Spleen (tissue), 13 donors: ENCODE measurements around the gene FAM78B. TPM values are rescaled to one million over a fixed set of nuclear protein-coding genes. Genes with fewer than 3 reads are reported as not detected.

ENCODE experiments used
- DNase-seq: peaks from one replicate; pipeline ENCODE4 v3.0.0-alpha.2; 2020
- H3K27ac ChIP-seq, 8 donors: fragments of 200-600 bp; sonication (generic) in 7 of 8; 1 replicate in 4 of 8; 2 replicates in 4 of 8; pipeline versions ENCODE4 v1.5.0 to v1.8.0; 2016 to 2021; ENCODE audit warnings: inconsistent platforms in 4 of 8, mild to moderate bottlenecking in 4 of 8, moderate library complexity in 1 of 8
- H3K27me3 ChIP-seq, 7 donors: fragments of 200-600 bp; sonication (generic) in 6 of 7; replicated peaks in 1 of 7; 1 replicate in 4 of 7; 2 replicates in 3 of 7; pipeline versions ENCODE4 v1.5.0 to v1.8.0; 2016 to 2021; ENCODE audit warnings: inconsistent platforms in 3 of 7, mild to moderate bottlenecking in 1 of 7
- H3K36me3 ChIP-seq, 6 donors: fragments of 200-600 bp; sonication (generic) in 5 of 6; 1 replicate in 4 of 6; 2 replicates in 2 of 6; pipeline versions ENCODE4 v1.5.0 to v1.8.0; 2016 to 2021; ENCODE audit warnings: inconsistent platforms in 2 of 6
- H3K4me1 ChIP-seq, 6 donors: fragments of 200-600 bp; sonication (generic) in 5 of 6; 1 replicate in 3 of 6; 2 replicates in 3 of 6; pipeline versions ENCODE4 v1.5.0 to v1.8.0; 2016 to 2021; ENCODE audit warnings: inconsistent platforms in 3 of 6
- H3K4me3 ChIP-seq, 8 donors: fragments of 200-600 bp; sonication (generic) in 7 of 8; 1 replicate in 4 of 8; 2 replicates in 4 of 8; pipeline versions ENCODE4 v1.5.0 to v1.8.0; 2016 to 2021; ENCODE audit warnings: inconsistent platforms in 4 of 8, mild to moderate bottlenecking in 4 of 8, moderate library complexity in 2 of 8
- H3K9me3 ChIP-seq, 8 donors: fragments of 200-600 bp; sonication (generic) in 7 of 8; 1 replicate in 4 of 8; 2 replicates in 4 of 8; pipeline versions ENCODE4 v1.5.0 to v1.8.0; 2016 to 2021; ENCODE audit warnings: inconsistent platforms in 4 of 8
- POLR2A ChIP-seq, 3 donors: fragments of 450-650 bp; IDR thresholded peaks; one replicate each; pipeline ENCODE4 v1.5.1; 2017; ENCODE audit warnings: antibody characterized with exemption in 3 of 3, mild to moderate bottlenecking in 1 of 3
- POLR2AphosphoS5 ChIP-seq, 3 donors: sonication (generic); formaldehyde crosslinking; IDR thresholded peaks; one replicate each; pipeline ENCODE4 v1.5.1; 2017; ENCODE audit warnings: antibody characterized with exemption in 3 of 3
- WGBS, 5 donors: extraction: QIAGEN DNeasy Blood & Tissue Kit in 3 of 5; methylation state at CpG; one replicate each; pipeline versions ENCODE4 v1.1.5 to v1.1.7; 2013 to 2018; 5-methylcytosine and 5-hydroxymethylcytosine counted together
- intact Hi-C: fragments of 100-400 bp; cut with DNase I; formaldehyde crosslinking; loops from one replicate; pipeline ENCODE4 v1.15.0; 2023; ENCODE audit warnings: low total_unique reads
- long read RNA-seq, 2 donors: transcript quantifications; one replicate each; lab custom pipeline, GENCODE V29; 2026
- polyA plus RNA-seq, 3 donors: library from polyadenylated mRNA; stranded (reverse); fragments of 200-250 nt; gene quantifications; one replicate each; pipeline ENCODE4 v1.2.1, GENCODE V29; 2013
- total RNA-seq, 7 donors: library from RNA; depleted of rRNA in 3 of 7; stranded (reverse); fragments of >200 nt in 3 of 7; fragmentation: NEBNext Ultra II Directional in 4 of 7; extraction: Animal tissue kit (Norgen Biotek cat#: 25700) in 4 of 7; gene quantifications; one replicate each; pipeline versions ENCODE4 v1.1.0 to v1.2.1, GENCODE V29; 2016 to 2021
- TF ChIP-seq, protein P1 (sequence below), 11 experiments: fragments of 200-600 bp in 7 of 11; fragments of 450-650 bp in 4 of 11; sonication (generic) in 4 of 11; IDR thresholded peaks in 8 of 11; conservative IDR thresholded peaks in 3 of 11; 1 replicate in 7 of 11; 2 replicates in 4 of 11; pipeline versions ENCODE4 v1.4.0 to v1.8.0; 2016 to 2021; ENCODE audit warnings: antibody characterized with exemption in 11 of 11, inconsistent platforms in 4 of 11, mild to moderate bottlenecking in 1 of 11
- donor health status: healthy with polysubstance abuse.
- donor health status: DM: no; HTN: no; CAD: no; lungs with moderate emphysema.
- donor health status: DM: no; HTN: no; CAD: no.
- donor health status: Bipolar disorder and iron deficiency.
- donor health status: healthy.
- donor health status: DM: no; HTN: no; CAD: no.
- donor health status: DM: yes; HTN: yes; CAD: no.

The FAM78B gene
- 1 to 10 TPM in 6 of 7 donors, under 1 TPM in 1; 0.64 to 3.0 (median 1.6) TPM for total RNA-seq
- under 1 TPM; 0.41 to 0.93 (median 0.80) TPM for polyA plus RNA-seq
- long read RNA-seq, donor 1: 0 reads
- long read RNA-seq, donor 2: 0 reads

GRCh38 chr1:166166698-166167571 is at the start of gene FAM78B:
FAM78B (minus strand) TSS chr1:166167001; CDS start chr1:166166248, 753 bp downstream.
- Histone ChIP-seq H3K4me1 (peaks cover 6 to 31% (median 19%) of the 10 kb centered on the region in 6 donors), H3K4me3 (peak within 1 kb of the TSS; percentile 41 to 84 (median 62)), H3K9me3 (no peaks in the 10 kb centered on the region), H3K27me3 (peaks cover 0 to 57% (median 14%) of the 10 kb centered on the region in 7 donors), H3K27ac (peak within 1 kb of the TSS in 6 of 8 donors; percentile 35 to 66 (median 58)), H3K36me3 (no peaks in the 10 kb centered on the region)
- peak; percentile 86 for DNase-seq
- TF ChIP-seq POLR2A (IDR thresholded peaks at IDR 0.05) (no peak), POLR2AphosphoS5 (IDR thresholded peaks at IDR 0.05) (peak in 2 of 3 donors; percentile 6 to 48)
- TF ChIP-seq, protein P1, sequence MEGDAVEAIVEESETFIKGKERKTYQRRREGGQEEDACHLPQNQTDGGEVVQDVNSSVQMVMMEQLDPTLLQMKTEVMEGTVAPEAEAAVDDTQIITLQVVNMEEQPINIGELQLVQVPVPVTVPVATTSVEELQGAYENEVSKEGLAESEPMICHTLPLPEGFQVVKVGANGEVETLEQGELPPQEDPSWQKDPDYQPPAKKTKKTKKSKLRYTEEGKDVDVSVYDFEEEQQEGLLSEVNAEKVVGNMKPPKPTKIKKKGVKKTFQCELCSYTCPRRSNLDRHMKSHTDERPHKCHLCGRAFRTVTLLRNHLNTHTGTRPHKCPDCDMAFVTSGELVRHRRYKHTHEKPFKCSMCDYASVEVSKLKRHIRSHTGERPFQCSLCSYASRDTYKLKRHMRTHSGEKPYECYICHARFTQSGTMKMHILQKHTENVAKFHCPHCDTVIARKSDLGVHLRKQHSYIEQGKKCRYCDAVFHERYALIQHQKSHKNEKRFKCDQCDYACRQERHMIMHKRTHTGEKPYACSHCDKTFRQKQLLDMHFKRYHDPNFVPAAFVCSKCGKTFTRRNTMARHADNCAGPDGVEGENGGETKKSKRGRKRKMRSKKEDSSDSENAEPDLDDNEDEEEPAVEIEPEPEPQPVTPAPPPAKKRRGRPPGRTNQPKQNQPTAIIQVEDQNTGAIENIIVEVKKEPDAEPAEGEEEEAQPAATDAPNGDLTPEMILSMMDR (IDR thresholded peaks at IDR 0.05 in 8 of 11, conservative IDR thresholded peaks at IDR 0.05 in 3 of 11): peak in 4 of 11 experiments; percentile 4 to 32 (median 10)
- intact Hi-C loops: loop anchor here (10.0 kb wide), 1 partner anchor 242 kb away; no protein-coding TSS in a partner anchor
- 2 to 3% (median 2%) methylated on average over 13 to 64 of the region's 64 CpGs for WGBS, 5 donors

DNA sequence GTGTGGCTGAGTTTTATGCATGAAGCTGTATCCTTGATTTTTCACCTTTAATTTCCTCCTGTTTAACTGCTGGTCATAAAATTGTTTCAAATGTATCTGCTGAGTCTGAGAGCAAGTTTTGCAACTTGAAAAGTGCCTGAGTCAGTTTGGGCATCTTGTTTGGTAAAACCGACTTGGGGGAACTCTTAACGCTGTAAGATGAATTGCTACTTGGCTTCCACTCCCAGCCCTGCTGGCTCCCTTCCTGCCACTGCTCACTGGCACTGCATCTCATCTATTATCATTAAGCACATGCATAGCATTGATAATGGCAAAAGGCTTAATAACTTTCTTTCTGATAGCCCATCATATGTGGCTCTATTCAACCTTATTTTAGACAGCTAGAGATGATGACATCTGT is 35.7 kb upstream of the FAM78B start:
- Histone ChIP-seq H3K36me3 (no peaks in the 10 kb centered on the region), H3K27me3 (no peaks in the 10 kb centered on the region), H3K27ac (no peak overlapping the region), H3K9me3 (no peaks in the 10 kb centered on the region), H3K4me1 (no peaks in the 10 kb centered on the region), H3K4me3 (no peak overlapping the region)
- intact Hi-C loops: no loop called here
- no peak for TF ChIP-seq POLR2AphosphoS5 (IDR thresholded peaks at IDR 0.05)
- TF ChIP-seq, protein P1 (IDR thresholded peaks at IDR 0.05 in 8 of 11, conservative IDR thresholded peaks at IDR 0.05 in 3 of 11): no peak
- no peak for TF ChIP-seq POLR2A (IDR thresholded peaks at IDR 0.05)
- DNase-seq: no peak
- 78 to 91% (median 88%) methylated on average over 2 of the region's 2 CpGs for WGBS, 5 donors

- no peak overlapping the region for H3K27ac ChIP-seq
- intact Hi-C loops: no loop called here
- no peak for DNase-seq
- no peak overlapping the region for H3K4me3 ChIP-seq
- H3K9me3 ChIP-seq: no peaks in the 10 kb centered on the region
- no peaks in the 10 kb centered on the region for H3K4me1 ChIP-seq
- WGBS, 5 donors: 69 to 78% (median 74%) methylated on average over 2 of the region's 2 CpGs
- TF ChIP-seq, protein P1 (IDR thresholded peaks at IDR 0.05 in 8 of 11, conservative IDR thresholded peaks at IDR 0.05 in 3 of 11): no peak
- no peak for TF ChIP-seq POLR2A (IDR thresholded peaks at IDR 0.05)
- TF ChIP-seq POLR2AphosphoS5 (IDR thresholded peaks at IDR 0.05): no peak
- no peaks in the 10 kb centered on the region for H3K27me3 ChIP-seq
- H3K36me3 ChIP-seq: no peaks in the 10 kb centered on the region
Measured at GRCh38 chr1:166200743-166201142, 33.9 kb upstream of the FAM78B start.

DNA sequence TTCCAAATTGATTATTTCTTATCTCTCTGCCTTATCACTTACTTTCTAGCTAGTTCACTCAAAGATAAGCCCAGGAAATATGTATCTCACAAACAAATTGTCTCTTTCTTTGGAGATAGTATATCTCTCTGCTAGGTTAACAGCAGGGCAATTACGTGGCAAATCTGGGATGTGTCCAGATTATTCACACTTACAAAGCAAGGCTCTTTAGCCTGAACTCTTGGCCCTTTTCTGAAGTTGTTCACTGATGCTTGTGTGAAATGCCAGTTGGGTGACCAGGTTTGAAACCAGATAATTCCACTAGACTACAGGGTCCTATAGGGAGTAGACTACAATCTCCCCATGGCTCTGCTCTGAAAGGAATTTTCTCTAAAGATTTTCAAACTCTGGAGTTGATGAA is 30.8 kb upstream of the FAM78B start:
- Histone ChIP-seq H3K4me3 (no peak overlapping the region), H3K9me3 (no peaks in the 10 kb centered on the region), H3K36me3 (no peaks in the 10 kb centered on the region), H3K27me3 (no peaks in the 10 kb centered on the region), H3K27ac (no peak overlapping the region), H3K4me1 (no peaks in the 10 kb centered on the region)
- DNase-seq: no peak
- intact Hi-C loops: no loop called here
- WGBS, 5 donors: 32 to 54% (median 46%) methylated on average over 1 of the region's 1 CpG
- TF ChIP-seq POLR2AphosphoS5 (IDR thresholded peaks at IDR 0.05): no peak
- TF ChIP-seq, protein P1 (IDR thresholded peaks at IDR 0.05 in 8 of 11, conservative IDR thresholded peaks at IDR 0.05 in 3 of 11): no peak
- TF ChIP-seq POLR2A (IDR thresholded peaks at IDR 0.05): no peak
